Epidermal melanocyte (primary cell): ENCODE results near the gene ATP5ME.

Experiments
- DNase-seq: peaks from one replicate; pipeline ENCODE4 v3.0.0; 2011; ENCODE audit warnings: low spot score; ENCODE audit not compliant: insufficient read length

ATP5ME gene

GRCh38 chr4:622996-623913 is 50.8 kb downstream of the ATP5ME start:
- DNase-seq, result no peak
